ENCODE data around the gene CFAP221.

The CFAP221 gene

DNA sequence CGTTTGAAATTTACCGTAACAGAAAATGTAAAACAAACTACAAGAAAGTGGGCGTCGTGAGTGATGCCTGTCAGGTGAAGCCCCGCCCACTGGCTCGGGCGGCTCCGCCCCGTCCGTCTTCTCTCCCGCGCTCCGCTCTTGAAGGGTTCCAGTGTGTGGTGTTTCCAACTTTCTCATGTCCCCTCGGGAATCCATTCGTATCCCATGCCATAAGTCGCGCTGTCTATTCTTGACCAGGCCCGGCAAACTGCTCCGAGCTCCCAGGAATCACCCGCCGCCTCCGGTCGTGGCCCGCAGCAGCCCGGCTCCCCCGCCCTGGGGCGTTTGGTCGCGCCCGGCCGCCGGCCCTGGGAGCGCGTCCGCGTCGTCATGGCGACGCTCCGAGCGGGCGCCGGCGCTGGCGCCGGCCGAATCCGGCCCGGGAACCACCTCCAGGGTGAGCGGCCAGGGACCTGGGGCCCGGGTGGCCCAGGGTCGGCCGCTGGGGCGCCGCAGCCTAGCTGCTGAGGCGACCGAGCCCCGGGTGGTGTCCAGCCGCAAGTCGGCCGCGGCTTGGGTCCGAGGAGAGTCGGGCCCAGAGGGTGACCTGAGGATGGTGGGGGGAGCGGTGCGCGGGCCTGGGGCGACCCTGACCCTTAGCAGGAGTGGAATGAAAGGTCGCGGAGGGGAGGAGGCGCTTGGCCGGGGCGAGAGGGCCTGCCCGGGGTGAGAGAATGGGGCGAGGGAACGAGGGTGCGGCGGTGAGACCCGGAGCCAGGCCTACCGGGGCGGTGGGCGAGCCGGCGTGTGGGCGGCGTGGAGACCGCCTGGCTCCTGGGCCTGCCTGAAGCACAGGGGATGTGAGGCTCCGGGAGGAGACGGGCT is at the start of gene CFAP221:
CFAP221 (plus strand) TSS at position 375 of the 864 bp plus-strand sequence. CDS start 1,683 bp downstream, outside the sequence.
- DNase-seq (ENCODE audit: low spot score): peak; percentile 79

- DNase-seq (ENCODE audit: low spot score): no peak
Observed at GRCh38 chr2:119495948-119496347, 48.3 kb upstream of the CFAP221 start.

DNA sequence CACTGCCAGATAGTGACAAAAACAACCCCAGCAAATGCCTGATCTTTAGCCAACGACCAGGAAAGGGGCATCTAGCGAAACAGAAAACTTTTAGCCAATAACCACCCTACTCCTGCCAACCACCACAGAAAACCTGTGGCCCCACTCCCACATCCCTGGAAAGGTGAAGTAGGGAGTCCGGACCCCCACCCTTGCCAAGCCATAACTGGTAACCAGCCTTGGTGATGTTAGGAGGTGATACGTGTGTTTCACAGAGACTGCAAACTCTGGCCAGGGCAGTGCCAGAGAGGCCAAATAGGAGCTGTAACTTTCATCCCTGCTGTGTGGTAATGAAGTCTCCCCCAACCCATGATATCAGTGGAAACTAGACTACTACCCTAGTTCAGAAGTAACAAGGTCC is 47.6 kb upstream of the CFAP221 start:
- no peak for DNase-seq (ENCODE audit: low spot score)

DNA sequence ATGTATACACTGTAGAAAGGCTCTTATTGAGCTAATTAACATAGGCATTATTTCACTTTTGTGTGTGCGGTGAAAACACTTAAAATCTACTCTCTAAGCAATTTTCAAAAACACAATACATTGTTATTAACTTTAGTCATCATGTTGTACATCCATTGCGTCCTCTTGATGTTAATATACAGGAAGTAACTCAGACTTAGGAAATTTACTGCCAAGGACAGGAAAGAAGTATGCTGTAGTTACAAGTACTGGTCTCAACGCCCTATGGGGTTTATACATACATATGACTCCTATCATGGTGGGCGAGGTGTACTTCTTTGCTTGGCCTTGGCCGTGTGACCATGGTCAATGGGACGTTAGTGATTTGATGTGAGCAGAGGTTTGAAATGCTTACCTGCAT is 35.5 kb upstream of the CFAP221 start:
- no peak for DNase-seq (ENCODE audit: low spot score)

DNA sequence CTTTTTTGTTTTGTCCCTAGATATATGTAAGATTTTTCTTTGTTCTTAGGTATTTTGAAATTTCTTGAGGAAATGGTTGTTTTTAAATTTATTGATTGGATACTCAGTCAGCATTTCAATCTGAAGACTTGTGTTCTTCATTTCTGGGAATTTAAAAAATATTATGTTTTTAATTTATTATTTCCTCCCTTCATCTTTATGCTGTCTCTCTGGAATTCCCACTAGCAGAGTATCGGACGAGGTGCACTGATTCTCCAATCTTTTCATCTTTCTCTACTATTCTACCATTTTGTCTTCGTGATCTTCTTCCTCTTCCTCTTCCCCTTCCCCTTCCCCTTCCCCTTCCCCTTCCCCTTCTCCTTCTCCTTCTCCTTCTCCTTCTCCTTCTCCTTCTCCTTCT is 32.3 kb upstream of the CFAP221 start:
- no peak for DNase-seq (ENCODE audit: low spot score)

GRCh38 chr2:119512946-119513345 is 31.3 kb upstream of the CFAP221 start:
- DNase-seq (ENCODE audit: low spot score): no peak

GRCh38 chr2:119513832-119514231 is 30.4 kb upstream of the CFAP221 start:
- no peak for DNase-seq (ENCODE audit: low spot score)

DNA sequence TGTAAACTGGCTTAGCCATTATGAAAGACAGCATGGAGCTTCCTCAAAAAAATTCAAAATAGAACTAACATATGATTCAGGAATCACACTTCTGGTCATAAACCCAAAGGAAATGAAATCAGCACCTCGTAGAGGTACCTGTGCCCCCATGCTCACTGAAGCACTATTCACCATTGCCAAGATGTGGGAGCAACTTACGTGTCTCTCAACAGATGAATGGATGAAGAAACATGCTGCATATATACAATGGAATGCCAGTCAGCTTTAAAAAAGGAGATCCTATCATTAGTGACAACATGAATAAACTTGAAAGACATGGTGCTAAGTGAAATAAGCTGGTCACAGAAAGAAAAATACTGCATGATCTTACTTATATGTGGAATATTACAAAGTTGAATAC is 28.1 kb upstream of the CFAP221 start:
- DNase-seq (ENCODE audit: low spot score): no peak

- no peak for DNase-seq (ENCODE audit: low spot score)
Observed at GRCh38 chr2:119517433-119517832, 26.8 kb upstream of the CFAP221 start.

DNA sequence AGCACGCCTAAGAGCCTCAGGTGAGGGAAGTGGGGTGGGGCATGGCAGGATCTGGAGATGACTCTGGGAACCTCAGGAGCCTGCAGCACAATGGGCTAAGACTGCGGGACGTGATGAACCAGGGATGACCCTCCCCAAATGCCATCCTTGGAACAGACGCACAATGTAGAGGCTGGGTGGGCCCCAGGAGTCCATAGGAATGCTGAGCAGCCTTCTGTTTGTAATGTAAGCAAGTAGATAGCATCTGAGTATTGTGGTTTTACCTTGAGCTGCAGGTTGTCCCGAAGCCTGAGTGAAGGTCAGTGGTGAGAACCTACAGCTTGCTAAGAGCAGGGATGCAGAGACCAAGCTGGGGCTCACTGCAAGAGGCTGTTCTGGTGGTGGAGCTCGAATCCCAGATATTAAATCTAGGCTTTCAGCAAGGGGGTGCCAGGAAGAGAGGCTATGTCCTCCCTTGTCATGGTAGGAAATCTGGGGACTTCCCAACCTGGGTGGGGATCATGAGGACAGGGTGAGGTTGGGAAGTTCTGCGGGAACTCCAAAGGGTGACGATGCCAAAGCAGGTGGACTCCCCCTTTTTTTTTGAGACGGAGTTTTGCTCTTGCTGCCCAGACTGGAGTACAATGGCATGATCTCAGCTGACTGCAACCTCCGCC is 25.7 kb upstream of the CFAP221 start:
- no peak for DNase-seq (ENCODE audit: low spot score)

GRCh38 chr2:119519057-119519408 is 25.2 kb upstream of the CFAP221 start:
- DNase-seq (ENCODE audit: low spot score): no peak

DNA sequence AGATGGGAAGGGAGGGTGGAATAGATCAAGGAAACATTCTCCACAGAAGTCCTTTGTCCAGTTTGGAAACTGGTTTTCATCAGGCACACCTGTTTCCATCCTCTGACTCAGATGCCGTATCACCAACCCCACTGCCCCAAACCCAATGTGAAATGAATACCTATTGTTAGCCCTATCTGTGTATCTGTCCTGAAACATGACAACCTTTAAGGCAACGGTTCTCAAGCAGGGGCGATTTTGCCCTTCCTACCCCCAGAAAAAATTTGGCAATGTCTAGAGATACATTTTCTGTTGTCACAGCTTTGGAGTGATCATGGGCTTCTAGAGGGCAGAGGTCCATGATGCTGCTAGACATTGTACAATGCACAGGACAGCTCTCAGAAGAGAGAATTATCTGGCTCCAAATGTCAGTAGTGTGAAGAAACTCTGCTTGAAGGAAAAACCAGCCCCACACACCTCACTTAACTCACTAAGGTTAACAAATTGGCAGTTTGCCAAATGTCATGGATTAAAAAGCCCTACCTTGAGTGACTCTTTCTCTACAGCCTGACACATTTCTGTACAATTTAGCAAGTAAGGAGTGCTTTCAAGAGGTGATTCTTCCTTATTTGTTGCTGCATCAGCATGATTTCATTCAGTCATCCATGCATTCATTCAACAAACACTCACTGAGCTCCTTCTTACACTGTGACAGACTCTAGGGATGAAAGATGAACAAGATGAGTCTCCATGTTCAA is 23.4 kb upstream of the CFAP221 start:
- no peak for DNase-seq (ENCODE audit: low spot score)

DNA sequence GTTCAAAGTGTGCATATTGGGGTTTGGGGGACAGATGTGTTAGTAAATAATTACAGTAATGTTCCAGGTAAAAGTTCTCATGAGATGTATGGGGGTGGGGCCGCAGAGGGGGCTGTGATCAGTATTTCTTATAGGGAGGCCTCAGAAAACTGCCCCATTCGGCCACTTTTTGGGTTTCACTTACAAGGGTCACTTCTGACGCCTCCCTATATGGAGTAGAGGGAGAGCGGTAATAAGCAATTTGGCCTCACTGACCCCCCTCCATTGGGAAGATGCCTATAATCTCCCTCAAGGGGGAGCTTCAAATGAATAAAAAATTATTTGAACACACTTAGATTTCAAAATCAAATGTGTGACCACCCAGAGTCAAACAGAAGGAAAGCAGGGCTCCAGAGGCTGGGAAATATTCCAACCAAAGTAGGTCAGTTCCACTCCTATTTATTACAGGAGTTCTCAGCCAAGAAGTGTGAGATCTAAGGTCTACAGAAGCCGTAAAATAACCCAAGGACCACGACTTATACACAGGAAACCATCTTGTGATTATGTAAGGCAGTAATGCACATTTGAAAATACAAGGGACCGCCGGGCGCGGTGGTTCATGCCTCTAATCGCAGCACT is 22.7 kb upstream of the CFAP221 start:
- no peak for DNase-seq (ENCODE audit: low spot score)

GRCh38 chr2:119522671-119523070 is 21.6 kb upstream of the CFAP221 start:
- DNase-seq (ENCODE audit: low spot score): no peak

DNA sequence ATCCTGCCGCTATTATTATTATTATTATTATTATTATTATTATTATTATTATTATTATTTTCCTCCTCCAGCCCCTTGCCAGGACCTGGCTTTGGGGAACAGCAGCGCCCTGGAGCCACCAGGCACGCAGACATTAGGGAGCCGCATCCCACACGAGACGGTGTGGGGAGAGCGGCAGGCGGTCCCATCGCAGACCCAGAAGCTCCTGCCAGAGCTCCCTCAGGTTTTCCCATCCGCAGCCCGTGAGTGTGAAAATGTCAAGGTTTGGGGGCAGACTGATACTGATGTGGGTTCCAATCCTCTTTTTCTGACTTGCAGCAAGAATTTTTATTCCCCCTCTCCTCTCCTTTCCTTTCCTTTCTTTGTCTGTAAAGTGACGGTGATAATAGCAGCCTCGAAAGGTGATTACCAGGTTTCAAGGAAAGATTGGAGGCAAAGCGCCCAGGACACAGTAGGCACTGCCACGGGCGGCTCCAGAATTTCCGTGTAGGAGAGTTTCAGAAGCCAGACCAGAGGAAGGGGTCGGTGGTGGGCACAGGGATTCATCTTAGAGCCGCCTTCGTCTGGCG is 20.8 kb upstream of the CFAP221 start:
- no peak for DNase-seq (ENCODE audit: low spot score)

DNA sequence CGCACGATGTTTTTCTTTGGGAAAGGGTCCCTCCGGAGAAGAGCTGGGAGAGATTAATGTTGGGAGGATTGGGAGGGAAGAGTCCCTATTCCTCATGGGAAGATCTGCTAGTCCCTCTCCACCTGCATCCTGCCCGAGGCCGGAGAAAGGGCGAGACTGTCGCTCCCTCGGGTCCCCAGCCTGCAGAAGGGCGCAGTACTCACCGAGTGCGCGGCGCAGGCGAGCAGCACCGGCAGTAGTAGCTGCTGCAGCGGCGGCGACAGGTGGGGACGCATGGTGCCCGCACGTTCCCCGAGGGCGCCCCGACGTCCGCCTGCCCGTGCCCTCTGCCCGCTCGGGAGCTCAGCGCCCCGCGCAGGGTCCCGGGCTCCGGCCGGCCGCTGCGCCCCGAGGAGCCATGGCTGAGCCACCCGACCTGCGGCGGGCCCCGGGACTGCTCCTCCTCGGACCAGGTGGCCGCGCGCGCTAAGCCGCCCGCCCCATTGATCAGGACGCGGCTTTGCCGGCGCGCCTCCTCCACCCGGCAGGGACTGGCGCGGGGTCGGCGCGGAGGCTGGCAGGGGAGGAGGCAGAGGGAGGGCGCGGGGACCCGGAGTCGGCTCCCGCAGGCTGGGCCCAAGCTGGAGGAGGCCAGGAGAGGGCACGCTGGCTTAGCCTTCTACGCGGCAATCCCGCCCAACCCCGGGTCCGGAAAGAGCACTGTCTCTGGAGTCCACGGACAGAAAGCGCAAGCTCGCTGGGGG is 20.1 kb upstream of the CFAP221 start, which contains the start of gene SCTR:
SCTR (minus strand) TSS at position 532 of the 743 bp plus-strand sequence; CDS start at position 275, 257 bp downstream.
- DNase-seq (ENCODE audit: low spot score): no peak

- no peak for DNase-seq (ENCODE audit: low spot score)
Observed at GRCh38 chr2:119525614-119526013, 18.6 kb upstream of the CFAP221 start.

- no peak for DNase-seq (ENCODE audit: low spot score)
Observed at GRCh38 chr2:119527999-119528398, 16.2 kb upstream of the CFAP221 start.

DNA sequence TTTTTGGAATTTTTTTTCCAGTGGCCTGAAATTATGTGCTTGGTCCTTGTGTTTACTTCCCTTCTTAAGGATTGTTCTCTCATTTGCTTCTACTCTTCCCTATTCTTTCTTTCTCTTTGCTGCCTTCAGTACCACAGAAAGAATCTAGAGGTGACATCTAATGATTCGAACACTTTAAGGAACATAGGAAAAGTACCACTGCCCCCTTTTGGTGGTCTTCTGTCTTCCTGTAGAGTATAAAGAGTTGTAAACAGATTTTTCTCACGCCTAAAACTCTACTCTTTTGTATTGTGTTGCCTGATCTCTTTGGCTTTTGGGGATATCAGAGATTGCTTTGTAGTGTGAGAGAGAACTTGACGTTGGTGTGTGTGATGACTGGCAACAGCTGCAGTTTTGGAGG is 13.0 kb upstream of the CFAP221 start:
- DNase-seq (ENCODE audit: low spot score): no peak

DNA sequence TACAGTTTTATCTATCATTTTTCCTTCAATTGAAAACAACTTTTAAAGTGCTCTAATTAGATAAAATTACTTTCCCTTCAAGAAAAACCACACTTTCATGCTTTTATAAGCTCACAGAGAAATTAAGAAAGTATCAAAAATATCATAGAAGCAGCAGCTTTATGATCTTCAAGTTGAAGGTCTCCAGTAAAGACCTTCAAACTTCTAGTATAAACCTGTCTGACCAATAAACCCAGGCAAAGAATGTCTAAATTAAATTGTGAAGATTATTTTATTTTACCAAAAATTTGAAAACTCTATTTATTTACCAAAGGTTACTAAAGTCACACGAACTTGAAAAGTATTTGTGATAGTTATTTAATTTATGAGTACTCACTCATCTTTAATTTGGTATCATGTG is 10.7 kb upstream of the CFAP221 start:
- no peak for DNase-seq (ENCODE audit: low spot score)

GRCh38 chr2:119536211-119536610 is 8.0 kb upstream of the CFAP221 start:
- DNase-seq (ENCODE audit: low spot score): no peak

Data from left forelimb (tissue), 1 donor.